Measurements from ENCODE around the gene ACLY.
"Not testable (repeated sequence)": the region's sequence is repeated elsewhere in the genome, so short reads cannot be mapped to it uniquely, and the experiment has no call there.

The ACLY gene

GRCh38 chr17:41939044-41939692, 20.4 kb upstream of the ACLY start:
- Histone ChIP-seq H3K27me3 (ENCODE audit: control insufficient read depth in 1 of 2, insufficient read depth in 2 of 2, low read length in 2 of 2) (no peaks in the 10 kb centered on the region), H3K4me1 (ENCODE audit: control insufficient read depth in 1 of 2, insufficient read depth in 2 of 2, low read length in 2 of 2) (no peaks in the 10 kb centered on the region), H3K4me3 (ENCODE audit: low read depth in 1 of 2, low read length in 2 of 2) (no peak overlapping the region), H3K36me3 (ENCODE audit: control insufficient read depth in 1 of 2, insufficient read depth in 2 of 2, low read length in 2 of 2) (no peaks in the 10 kb centered on the region), H3K9me3 (ENCODE audit: control insufficient read depth in 1 of 2, low read length in 2 of 2) (no peaks in the 10 kb centered on the region), H3K27ac (ENCODE audit: low read depth, low read length) (no peak overlapping the region), H3K9ac (ENCODE audit: low read depth in 1 of 2, low read length in 2 of 2) (no peak overlapping the region)

GRCh38 chr17:41937970-41938954, 19.5 kb upstream of the ACLY start:
- H3K9ac ChIP-seq (ENCODE audit: low read depth in 1 of 2, low read length in 2 of 2), result no peak overlapping the region

GRCh38 chr17:41935641-41936040, 16.9 kb upstream of the ACLY start:
- Histone ChIP-seq H3K27ac (ENCODE audit: low read depth, low read length) (no peak overlapping the region), H3K4me3 (ENCODE audit: low read depth in 1 of 2, low read length in 2 of 2) (no peak overlapping the region), H3K36me3 (ENCODE audit: control insufficient read depth in 1 of 2, insufficient read depth in 2 of 2, low read length in 2 of 2) (no peaks in the 10 kb centered on the region), H3K27me3 (ENCODE audit: control insufficient read depth in 1 of 2, insufficient read depth in 2 of 2, low read length in 2 of 2) (no peaks in the 10 kb centered on the region), H3K9ac (ENCODE audit: low read depth in 1 of 2, low read length in 2 of 2) (no peak overlapping the region), H3K9me3 (ENCODE audit: control insufficient read depth in 1 of 2, low read length in 2 of 2) (no peaks in the 10 kb centered on the region), H3K4me1 (ENCODE audit: control insufficient read depth in 1 of 2, insufficient read depth in 2 of 2, low read length in 2 of 2) (no peaks in the 10 kb centered on the region)

More at GRCh38 chr17:41937970-41938954, 19.5 kb upstream of the ACLY start:
- Histone ChIP-seq H3K9me3 (ENCODE audit: control insufficient read depth in 1 of 2, low read length in 2 of 2) (no peaks in the 10 kb centered on the region), H3K27me3 (ENCODE audit: control insufficient read depth in 1 of 2, insufficient read depth in 2 of 2, low read length in 2 of 2) (no peaks in the 10 kb centered on the region), H3K4me3 (ENCODE audit: low read depth in 1 of 2, low read length in 2 of 2) (no peak overlapping the region), H3K27ac (ENCODE audit: low read depth, low read length) (no peak overlapping the region), H3K36me3 (ENCODE audit: control insufficient read depth in 1 of 2, insufficient read depth in 2 of 2, low read length in 2 of 2) (no peaks in the 10 kb centered on the region), H3K4me1 (ENCODE audit: control insufficient read depth in 1 of 2, insufficient read depth in 2 of 2, low read length in 2 of 2) (no peaks in the 10 kb centered on the region)

- H3K4me1 ChIP-seq (ENCODE audit: control insufficient read depth in 1 of 2, insufficient read depth in 2 of 2, low read length in 2 of 2), result peaks cover 6 to 12% of the 10 kb centered on the region in 2 donors
- no peak overlapping the region for H3K4me3 ChIP-seq (ENCODE audit: low read depth in 1 of 2, low read length in 2 of 2)
- H3K27ac ChIP-seq (ENCODE audit: low read depth, low read length), result no peak overlapping the region
- no peak overlapping the region for H3K9ac ChIP-seq (ENCODE audit: low read depth in 1 of 2, low read length in 2 of 2)
- no peaks in the 10 kb centered on the region for H3K27me3 ChIP-seq (ENCODE audit: control insufficient read depth in 1 of 2, insufficient read depth in 2 of 2, low read length in 2 of 2)
- no peaks in the 10 kb centered on the region for H3K9me3 ChIP-seq (ENCODE audit: control insufficient read depth in 1 of 2, low read length in 2 of 2)
- H3K36me3 ChIP-seq (ENCODE audit: control insufficient read depth in 1 of 2, insufficient read depth in 2 of 2, low read length in 2 of 2), result no peaks in the 10 kb centered on the region
Observed at GRCh38 chr17:41932816-41933389, 14.2 kb upstream of the ACLY start.

GRCh38 chr17:41931715-41932114, 13.0 kb upstream of the ACLY start:
- H3K9ac ChIP-seq (ENCODE audit: low read depth in 1 of 2, low read length in 2 of 2); H3K36me3 ChIP-seq (ENCODE audit: control insufficient read depth in 1 of 2, insufficient read depth in 2 of 2, low read length in 2 of 2); H3K4me3 ChIP-seq (ENCODE audit: low read depth in 1 of 2, low read length in 2 of 2); H3K27ac ChIP-seq (ENCODE audit: low read depth, low read length); H3K9me3 ChIP-seq (ENCODE audit: control insufficient read depth in 1 of 2, low read length in 2 of 2); H3K27me3 ChIP-seq (ENCODE audit: control insufficient read depth in 1 of 2, insufficient read depth in 2 of 2, low read length in 2 of 2): not testable (repeated sequence)
- peaks cover 6 to 12% of the 10 kb centered on the region in 2 donors for H3K4me1 ChIP-seq (ENCODE audit: control insufficient read depth in 1 of 2, insufficient read depth in 2 of 2, low read length in 2 of 2)

GRCh38 chr17:41930833-41931156, 12.0 kb upstream of the ACLY start:
- H3K9ac ChIP-seq (ENCODE audit: low read depth in 1 of 2, low read length in 2 of 2), result not testable (repeated sequence)

GRCh38 chr17:41930009-41930832, 11.5 kb upstream of the ACLY start, which contains the start of gene ODAD4:
ODAD4 (plus strand) TSS chr17:41930617; CDS start chr17:41930724, 107 bp downstream.
- Histone ChIP-seq H3K4me1 (ENCODE audit: control insufficient read depth in 1 of 2, insufficient read depth in 2 of 2, low read length in 2 of 2) (peaks cover 6 to 12% of the 10 kb centered on the region in 2 donors), H3K27me3 (ENCODE audit: control insufficient read depth in 1 of 2, insufficient read depth in 2 of 2, low read length in 2 of 2) (no peaks in the 10 kb centered on the region), H3K9ac (ENCODE audit: low read depth in 1 of 2, low read length in 2 of 2) (peak within 1 kb of the TSS; percentile 67 to 79), H3K36me3 (ENCODE audit: control insufficient read depth in 1 of 2, insufficient read depth in 2 of 2, low read length in 2 of 2) (no peaks in the 10 kb centered on the region), H3K27ac (ENCODE audit: low read depth, low read length) (peak within 1 kb of the TSS; percentile 22), H3K9me3 (ENCODE audit: control insufficient read depth in 1 of 2, low read length in 2 of 2) (no peaks in the 10 kb centered on the region), H3K4me3 (ENCODE audit: low read depth in 1 of 2, low read length in 2 of 2) (peak within 1 kb of the TSS; percentile 79 to 83)

More at GRCh38 chr17:41930833-41931156, 12.0 kb upstream of the ACLY start:
- H3K4me3 ChIP-seq (ENCODE audit: low read depth in 1 of 2, low read length in 2 of 2), result peak overlapping the region; percentile 79 to 83
- not testable (repeated sequence) for H3K27ac ChIP-seq (ENCODE audit: low read depth, low read length); H3K9me3 ChIP-seq (ENCODE audit: control insufficient read depth in 1 of 2, low read length in 2 of 2); H3K36me3 ChIP-seq (ENCODE audit: control insufficient read depth in 1 of 2, insufficient read depth in 2 of 2, low read length in 2 of 2); H3K27me3 ChIP-seq (ENCODE audit: control insufficient read depth in 1 of 2, insufficient read depth in 2 of 2, low read length in 2 of 2)
- peaks cover 6 to 12% of the 10 kb centered on the region in 2 donors for H3K4me1 ChIP-seq (ENCODE audit: control insufficient read depth in 1 of 2, insufficient read depth in 2 of 2, low read length in 2 of 2)

GRCh38 chr17:41928693-41929251, 10.0 kb upstream of the ACLY start:
- Histone ChIP-seq H3K27me3 (ENCODE audit: control insufficient read depth in 1 of 2, insufficient read depth in 2 of 2, low read length in 2 of 2) (no peaks in the 10 kb centered on the region), H3K27ac (ENCODE audit: low read depth, low read length) (no peak overlapping the region), H3K4me1 (ENCODE audit: control insufficient read depth in 1 of 2, insufficient read depth in 2 of 2, low read length in 2 of 2) (peaks cover 6 to 12% of the 10 kb centered on the region in 2 donors), H3K4me3 (ENCODE audit: low read depth in 1 of 2, low read length in 2 of 2) (no peak overlapping the region), H3K36me3 (ENCODE audit: control insufficient read depth in 1 of 2, insufficient read depth in 2 of 2, low read length in 2 of 2) (no peaks in the 10 kb centered on the region), H3K9ac (ENCODE audit: low read depth in 1 of 2, low read length in 2 of 2) (no peak overlapping the region), H3K9me3 (ENCODE audit: control insufficient read depth in 1 of 2, low read length in 2 of 2) (no peaks in the 10 kb centered on the region)

GRCh38 chr17:41925991-41926590, 7.3 kb upstream of the ACLY start:
- no peak overlapping the region for H3K27ac ChIP-seq (ENCODE audit: low read depth, low read length)
- H3K27me3 ChIP-seq (ENCODE audit: control insufficient read depth in 1 of 2, insufficient read depth in 2 of 2, low read length in 2 of 2), result no peaks in the 10 kb centered on the region
- H3K36me3 ChIP-seq (ENCODE audit: control insufficient read depth in 1 of 2, insufficient read depth in 2 of 2, low read length in 2 of 2), result no peaks in the 10 kb centered on the region
- H3K9ac ChIP-seq (ENCODE audit: low read depth in 1 of 2, low read length in 2 of 2), result no peak overlapping the region
- H3K4me1 ChIP-seq (ENCODE audit: control insufficient read depth in 1 of 2, insufficient read depth in 2 of 2, low read length in 2 of 2), result peaks cover 6 to 12% of the 10 kb centered on the region in 2 donors
- H3K9me3 ChIP-seq (ENCODE audit: control insufficient read depth in 1 of 2, low read length in 2 of 2), result no peaks in the 10 kb centered on the region
- no peak overlapping the region for H3K4me3 ChIP-seq (ENCODE audit: low read depth in 1 of 2, low read length in 2 of 2)

Data from duodenal mucosa (tissue), 2 donors.